Measurements from ENCODE around the gene GALP.

DNA sequence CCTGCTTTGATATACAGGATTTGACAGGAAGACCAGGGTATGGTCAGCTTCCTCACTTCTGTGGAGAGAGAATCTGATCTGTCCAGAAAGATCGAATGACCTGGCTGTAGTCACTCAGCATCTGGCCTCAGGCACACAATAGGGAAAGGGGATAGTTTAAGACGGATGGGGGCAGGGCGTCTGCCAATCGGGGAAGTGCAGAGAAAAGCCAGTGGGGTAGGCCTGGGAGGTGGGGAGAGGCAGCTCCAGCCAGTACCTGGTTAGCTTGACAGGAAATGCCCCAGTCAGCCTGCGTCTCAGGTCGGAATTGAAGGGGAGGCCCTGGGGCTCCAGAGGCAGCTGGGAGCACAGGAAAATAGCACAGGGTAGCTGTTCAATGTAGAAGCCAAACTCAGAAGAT, 22.3 kb upstream of the GALP start:
- TF ChIP-seq, protein P1, sequence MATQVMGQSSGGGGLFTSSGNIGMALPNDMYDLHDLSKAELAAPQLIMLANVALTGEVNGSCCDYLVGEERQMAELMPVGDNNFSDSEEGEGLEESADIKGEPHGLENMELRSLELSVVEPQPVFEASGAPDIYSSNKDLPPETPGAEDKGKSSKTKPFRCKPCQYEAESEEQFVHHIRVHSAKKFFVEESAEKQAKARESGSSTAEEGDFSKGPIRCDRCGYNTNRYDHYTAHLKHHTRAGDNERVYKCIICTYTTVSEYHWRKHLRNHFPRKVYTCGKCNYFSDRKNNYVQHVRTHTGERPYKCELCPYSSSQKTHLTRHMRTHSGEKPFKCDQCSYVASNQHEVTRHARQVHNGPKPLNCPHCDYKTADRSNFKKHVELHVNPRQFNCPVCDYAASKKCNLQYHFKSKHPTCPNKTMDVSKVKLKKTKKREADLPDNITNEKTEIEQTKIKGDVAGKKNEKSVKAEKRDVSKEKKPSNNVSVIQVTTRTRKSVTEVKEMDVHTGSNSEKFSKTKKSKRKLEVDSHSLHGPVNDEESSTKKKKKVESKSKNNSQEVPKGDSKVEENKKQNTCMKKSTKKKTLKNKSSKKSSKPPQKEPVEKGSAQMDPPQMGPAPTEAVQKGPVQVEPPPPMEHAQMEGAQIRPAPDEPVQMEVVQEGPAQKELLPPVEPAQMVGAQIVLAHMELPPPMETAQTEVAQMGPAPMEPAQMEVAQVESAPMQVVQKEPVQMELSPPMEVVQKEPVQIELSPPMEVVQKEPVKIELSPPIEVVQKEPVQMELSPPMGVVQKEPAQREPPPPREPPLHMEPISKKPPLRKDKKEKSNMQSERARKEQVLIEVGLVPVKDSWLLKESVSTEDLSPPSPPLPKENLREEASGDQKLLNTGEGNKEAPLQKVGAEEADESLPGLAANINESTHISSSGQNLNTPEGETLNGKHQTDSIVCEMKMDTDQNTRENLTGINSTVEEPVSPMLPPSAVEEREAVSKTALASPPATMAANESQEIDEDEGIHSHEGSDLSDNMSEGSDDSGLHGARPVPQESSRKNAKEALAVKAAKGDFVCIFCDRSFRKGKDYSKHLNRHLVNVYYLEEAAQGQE (IDR thresholded peaks at IDR 0.05): no peak
- TF ChIP-seq, protein P2, sequence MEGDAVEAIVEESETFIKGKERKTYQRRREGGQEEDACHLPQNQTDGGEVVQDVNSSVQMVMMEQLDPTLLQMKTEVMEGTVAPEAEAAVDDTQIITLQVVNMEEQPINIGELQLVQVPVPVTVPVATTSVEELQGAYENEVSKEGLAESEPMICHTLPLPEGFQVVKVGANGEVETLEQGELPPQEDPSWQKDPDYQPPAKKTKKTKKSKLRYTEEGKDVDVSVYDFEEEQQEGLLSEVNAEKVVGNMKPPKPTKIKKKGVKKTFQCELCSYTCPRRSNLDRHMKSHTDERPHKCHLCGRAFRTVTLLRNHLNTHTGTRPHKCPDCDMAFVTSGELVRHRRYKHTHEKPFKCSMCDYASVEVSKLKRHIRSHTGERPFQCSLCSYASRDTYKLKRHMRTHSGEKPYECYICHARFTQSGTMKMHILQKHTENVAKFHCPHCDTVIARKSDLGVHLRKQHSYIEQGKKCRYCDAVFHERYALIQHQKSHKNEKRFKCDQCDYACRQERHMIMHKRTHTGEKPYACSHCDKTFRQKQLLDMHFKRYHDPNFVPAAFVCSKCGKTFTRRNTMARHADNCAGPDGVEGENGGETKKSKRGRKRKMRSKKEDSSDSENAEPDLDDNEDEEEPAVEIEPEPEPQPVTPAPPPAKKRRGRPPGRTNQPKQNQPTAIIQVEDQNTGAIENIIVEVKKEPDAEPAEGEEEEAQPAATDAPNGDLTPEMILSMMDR (IDR thresholded peaks at IDR 0.05; ENCODE audit: low read depth, low read length, missing input control): no peak
- no peak for TF ChIP-seq MAX (IDR thresholded peaks at IDR 0.05)
